GM21528 (cell line): Measurements from ENCODE around the gene ENTREP3.
A peak's percentile ranks its signal among the peaks of the same experiment; 100 is the strongest.
"Not testable (repeated sequence)": the region's sequence is repeated elsewhere in the genome, so short reads cannot be mapped to it uniquely, and the experiment has no call there.

ENCODE experiments used
- ATAC-seq: cut with Tn5 transposase; IDR thresholded peaks from one replicate; pipeline ENCODE4 v1.9.1; 2021; ENCODE audit warnings: mild to moderate bottlenecking, moderate library complexity; ENCODE audit not compliant: unreplicated experiment, low FRiP score

ENTREP3 gene

DNA sequence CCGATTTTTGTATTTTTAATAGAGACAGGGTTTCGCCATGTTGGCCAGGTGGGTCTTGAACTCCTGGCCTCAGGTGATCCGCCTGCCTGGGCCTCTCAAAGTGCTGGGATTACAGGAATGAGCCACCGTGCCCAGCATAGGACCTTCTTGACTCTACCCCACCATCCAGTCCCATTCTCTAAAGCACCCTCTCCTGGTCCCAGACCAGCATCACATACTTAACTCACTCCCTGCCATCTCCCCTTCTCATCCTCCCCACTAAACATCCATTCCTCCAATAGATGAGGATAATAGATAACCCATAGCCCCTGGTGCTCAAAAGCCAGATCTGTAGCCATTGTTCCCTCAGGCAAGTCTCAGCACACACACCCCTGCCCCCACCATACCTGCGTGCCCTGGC is 2.1 kb downstream of the ENTREP3 start:
- ATAC-seq: no peak

DNA sequence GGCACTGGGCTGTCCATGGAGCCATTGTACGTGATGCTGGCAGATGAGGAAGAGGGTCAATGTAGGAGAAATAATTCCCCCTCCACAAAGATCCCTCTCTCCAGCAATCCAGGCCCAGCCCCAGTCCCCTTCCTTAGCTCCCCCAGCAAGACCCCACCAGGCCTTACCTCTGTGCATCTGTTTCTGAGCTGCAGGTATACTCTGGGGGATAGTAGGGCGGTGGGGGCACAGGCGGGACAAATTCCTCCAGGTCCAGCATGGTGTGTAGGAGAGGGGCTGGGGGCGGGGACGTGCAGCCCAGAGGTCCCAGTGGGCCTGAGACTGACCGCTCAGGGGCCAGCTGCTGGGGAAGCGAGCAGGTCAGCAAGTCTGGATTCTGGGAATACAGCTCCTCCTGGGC is 3.7 kb downstream of the ENTREP3 start:
- ATAC-seq: no peak

DNA sequence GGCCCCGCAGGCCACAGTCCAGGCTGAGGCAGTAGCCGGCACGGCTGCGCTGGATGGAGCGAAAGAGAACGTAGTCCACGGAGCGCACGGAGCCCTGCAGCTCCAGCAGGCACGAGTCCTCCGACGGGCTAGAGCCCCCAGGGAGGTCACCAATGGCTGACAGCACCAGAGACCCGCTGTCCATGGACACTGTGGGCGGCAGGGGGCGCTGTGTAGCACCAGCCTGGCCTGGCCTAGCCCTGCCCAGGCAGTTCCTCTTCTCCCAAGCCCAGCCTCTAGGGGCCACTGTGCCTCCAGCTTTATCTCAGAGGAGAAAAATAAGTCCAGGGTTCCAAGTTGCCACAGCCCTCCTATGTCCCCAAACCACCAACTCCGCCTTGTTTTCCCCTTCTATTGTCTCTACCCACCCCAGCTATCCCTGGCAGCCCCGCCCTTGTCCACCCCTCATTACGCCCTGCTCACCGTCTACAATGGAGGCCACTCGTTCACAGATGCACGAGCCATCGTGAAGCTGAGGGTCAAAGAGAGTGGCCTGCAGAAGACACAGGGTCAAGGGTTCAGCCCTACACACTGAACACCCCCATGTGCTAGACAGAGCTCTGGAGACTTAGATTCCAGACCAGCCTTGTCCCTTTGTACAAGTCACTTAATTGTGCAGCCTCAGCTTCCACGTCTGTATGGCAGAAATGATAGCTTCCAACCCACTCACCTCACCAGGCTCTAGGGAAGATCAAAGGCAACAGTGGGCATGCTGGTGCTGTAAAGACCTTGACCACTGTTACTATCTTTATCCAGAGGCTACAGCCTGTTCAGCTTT is 4.4 kb downstream of the ENTREP3 start:
- peak; percentile 80 for ATAC-seq

DNA sequence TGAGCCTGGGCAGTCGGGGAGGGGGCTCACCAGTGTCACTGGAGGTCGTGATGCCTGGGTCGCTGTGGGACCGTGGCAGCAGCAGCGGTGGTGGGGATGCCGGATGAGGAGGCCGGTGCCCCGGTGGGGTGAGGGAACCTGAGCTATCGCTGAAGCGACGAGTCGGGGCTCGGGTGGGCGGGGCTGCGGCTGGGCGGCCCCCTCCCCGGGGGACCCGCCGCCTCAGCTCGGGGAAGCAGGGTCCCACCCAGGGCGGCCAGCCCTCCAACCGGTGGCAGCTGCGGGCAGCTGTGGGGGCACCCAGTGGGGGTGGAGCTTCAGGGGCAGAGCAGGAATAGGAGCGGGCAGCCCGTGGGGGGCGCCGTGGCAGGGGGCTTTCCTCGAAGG is 5.0 kb downstream of the ENTREP3 start:
- peak; percentile 4 for ATAC-seq

DNA sequence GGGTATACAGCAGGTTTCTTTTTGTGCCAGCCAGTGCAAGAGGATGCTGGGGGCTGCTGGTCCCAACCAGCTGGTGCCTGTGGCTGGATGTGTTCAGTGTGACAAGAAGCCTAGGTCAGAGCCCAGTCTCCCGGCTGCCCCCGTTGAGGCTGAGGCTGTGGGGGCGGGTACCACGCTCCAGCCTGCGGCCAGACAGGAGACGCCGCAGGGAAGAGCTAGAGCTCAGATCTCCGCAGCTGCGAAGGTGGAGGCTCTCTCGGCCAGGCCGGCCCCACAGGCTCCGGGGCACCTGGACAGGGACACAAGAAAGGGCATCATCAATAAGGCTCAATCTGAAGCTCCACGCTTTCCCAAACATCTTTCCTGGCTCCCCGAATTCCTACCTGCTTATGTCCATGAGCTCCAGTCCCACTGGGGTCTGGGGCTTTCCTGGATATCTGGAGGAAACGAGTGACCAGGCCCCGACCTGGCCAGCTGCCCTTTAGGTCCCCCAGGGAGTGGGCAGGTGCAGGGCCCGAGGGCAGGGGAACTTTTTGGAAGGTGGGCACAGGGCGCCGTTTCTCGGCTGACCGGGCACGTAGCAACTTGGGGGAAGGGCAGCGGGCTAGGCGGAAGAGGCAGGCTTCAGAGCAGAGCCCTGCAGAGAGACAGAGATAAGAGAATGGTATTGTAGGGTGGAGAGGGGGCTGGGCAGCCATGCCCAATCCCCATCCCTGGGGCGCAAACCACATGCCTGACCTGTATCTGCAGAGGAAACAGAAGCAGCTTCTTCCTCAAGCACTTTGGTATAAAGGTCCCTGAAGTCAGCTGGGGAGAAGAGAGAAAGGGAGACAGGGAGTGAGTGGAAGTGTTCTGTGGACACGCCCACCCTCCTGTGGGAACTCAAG is 7.4 kb downstream of the ENTREP3 start:
- ATAC-seq: no peak

DNA sequence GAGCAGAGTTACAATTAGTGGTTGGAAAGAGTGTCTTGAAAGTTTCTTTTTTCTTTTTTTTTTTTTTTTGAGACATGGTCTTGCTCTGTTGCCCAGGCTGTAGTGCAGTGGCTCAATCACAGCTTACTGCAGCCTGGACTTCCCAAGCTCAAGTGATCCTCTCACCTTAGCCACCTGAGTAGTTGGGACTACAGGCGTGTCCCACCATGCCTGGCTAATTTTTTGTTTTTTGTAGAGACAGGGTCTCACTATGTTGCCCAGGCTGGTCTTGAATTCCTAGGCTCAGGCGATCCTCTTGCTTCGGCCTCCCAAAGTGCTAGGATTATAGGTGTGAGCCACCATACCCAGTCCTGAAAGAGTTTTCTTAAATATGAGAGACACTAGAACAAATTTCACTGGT is 8.5 kb downstream of the ENTREP3 start:
- not testable (repeated sequence) for ATAC-seq

DNA sequence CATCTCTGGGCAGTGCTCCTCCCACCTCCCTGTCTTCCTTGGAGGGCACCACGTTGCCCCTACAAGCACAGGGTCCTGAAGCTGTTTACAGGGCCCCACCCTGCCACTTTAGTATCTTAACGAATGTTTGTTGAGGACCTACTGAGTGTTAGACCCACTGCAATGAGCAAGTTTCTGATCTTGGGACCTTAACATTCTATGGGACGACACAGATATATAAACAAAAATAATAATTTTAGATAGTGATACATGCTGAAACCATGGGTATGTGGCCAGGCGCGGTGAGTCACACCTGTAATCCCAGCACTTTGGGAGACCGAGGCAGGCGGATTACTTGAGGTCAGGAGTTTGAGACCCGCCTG is 10.1 kb downstream of the ENTREP3 start:
- no peak for ATAC-seq

DNA sequence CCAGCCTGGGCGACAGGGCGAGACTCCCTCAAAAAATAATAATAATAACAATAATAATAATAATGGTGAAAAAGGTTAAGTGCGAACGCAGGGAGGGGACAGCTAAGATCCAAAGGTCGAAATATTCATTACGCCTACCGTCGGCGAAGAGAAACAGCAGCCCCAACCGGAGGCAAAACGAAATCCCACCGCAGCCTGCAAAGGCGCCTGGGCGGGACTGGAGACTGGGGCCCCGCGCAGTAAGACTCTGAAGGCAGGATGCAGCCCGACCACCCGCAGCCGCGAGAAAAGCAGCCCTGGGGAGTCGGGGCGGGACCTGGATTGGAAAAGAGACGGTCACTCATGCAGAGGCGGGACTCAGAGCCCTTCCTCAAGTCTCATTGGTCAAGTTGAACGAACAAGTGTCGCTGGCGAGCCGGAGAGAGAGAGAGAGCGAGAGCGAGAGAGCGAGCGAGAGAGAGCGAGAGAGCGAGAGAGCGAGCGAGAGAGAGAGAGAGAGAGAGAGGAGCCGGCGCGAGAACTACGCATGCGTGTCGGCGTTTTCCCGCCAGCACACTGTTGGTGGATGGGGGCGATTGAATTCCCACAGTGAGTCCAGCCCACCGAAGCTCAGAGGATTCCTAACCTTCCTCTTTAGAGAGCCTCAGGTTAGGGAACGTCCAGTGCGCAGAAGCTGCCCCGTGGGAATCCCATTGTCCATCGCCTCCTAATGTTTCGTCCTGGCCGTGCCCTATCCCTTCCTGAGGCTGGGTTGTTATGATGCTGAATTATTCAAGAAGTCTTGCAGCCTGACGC is 10.7 kb downstream of the ENTREP3 start:
- ATAC-seq: peak; percentile 80

DNA sequence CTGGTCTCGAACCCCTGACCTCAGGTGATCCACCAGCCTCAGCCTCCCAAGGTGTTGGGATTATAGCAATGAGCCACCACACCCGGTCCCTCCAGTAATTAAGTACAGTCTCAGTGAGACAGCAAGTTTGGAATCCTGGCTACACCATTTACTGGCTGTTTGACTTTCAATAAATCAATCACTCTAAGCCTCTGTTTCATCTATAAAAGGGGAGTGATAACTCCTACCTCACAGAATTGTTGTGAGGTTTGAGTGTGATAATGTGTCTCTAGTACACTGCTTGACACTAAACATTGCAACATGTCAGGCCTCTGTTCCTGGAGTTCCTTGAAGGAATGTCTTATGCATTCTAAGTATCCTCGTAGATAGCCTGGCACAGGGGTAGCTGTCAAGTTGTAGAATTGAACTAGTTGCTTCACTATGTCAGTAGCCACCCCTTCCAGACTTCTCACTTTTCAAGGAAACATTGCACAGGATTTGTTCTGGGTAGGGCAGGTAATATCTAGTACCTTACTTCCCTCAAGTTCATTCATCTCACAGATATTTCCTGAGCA is 12.4 kb downstream of the ENTREP3 start:
- ATAC-seq: no peak

DNA sequence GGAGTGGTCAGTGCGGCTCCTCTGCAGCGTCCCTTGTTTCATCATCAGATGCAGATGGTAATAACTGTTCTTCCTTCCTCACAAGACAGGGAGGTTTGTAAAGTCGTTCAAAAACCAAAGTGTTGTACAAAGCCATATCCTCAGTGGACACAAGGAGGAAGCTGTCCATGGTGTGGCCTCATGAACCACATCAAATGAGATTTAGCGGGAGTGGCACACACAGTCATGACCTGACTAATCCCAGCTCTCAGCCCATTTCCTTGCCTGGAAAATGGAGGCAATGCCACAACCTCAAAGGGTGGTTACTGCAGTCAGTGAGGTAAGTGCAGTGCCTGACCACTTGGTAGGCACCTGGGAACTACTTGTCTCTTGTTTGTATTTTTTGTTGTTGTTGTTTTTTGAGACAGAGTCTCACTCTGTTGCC is 13.4 kb downstream of the ENTREP3 start:
- ATAC-seq: no peak

DNA sequence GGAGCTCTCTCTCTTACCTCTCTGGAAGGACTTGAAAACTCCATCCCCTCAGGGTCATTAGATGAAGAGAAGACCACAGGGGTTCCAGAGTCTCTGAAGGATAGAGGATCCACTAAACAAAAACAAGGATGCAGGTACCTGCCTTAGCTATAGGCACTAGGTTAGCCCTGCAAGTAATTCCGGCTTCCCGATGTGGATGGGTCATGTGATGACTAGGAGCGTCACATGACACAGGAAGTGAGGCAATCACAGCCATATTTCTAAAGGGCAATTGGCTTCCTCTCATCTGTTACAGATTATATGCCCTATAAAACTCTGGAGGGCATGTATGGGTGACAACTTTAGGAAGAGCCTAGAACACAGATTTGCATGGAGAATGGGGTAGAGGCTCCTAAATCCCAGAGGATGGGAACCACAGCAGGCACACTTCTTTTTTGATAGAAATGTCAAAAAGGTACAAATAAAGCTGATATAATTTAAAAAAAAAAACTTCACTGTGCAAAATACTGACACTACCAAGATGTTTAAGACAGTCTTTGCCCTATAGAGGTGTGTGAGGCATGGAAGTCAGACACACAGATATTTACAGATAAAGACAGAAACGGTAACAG is 14.1 kb downstream of the ENTREP3 start:
- ATAC-seq: no peak

DNA sequence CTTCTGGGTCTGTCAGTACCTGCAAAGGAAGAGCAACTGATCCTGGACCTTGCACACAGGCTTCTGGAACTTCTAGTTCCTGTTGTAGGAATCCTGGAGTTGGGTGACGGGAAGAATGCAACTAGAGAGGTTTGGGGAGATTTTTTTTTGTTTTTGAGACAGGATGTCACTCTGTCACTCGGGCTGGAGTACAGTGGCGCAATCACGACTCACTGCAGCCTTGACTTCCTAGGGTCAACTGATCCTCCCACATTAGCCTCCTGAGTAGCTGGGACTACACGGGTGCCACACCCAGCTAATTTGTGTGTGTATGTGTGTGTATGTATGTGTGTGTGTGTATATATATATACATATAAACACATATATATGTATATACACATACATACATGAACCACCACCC is 18.8 kb downstream of the ENTREP3 start:
- no peak for ATAC-seq

DNA sequence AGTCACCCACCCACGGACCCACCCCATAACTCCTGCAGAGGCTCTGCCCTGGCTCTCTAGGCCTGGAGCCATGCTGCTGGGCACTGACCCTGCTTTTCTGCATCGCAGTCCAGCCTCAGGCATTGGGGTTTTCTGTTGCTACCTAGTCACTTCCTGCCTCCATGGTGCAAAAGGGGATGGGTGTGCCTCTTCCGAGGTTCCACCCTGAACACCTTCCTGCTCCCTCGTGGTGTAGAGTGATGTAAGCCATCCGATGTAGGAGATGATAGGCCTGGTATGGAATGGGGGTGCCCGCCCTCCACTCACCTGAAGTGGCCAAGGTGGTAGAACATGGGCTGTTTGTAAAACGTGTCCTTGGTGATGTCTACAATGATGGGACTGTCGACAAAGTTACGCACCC is 19.9 kb downstream of the ENTREP3 start:
- ATAC-seq: not testable (repeated sequence)

DNA sequence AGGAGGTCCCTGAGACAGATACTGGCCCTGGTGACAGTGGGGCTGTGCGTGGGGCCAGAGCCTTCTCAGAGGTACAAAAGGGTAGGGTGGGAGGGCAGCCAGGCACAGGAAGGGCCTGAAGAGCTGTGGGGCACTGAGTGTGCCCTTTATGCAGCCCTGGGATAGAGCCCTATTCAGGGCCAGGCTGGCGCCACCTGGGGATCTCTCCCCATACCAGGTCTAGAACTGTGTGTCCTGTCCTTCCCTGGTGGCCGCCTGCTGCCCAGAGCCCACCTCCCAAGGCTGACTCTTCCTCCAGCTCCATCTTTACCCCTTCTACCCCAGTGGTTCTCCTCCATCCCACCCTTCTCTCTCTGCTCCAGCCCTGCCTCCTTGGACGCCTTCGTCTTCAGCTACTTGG is 21.8 kb downstream of the ENTREP3 start:
- ATAC-seq: not testable (repeated sequence)

DNA sequence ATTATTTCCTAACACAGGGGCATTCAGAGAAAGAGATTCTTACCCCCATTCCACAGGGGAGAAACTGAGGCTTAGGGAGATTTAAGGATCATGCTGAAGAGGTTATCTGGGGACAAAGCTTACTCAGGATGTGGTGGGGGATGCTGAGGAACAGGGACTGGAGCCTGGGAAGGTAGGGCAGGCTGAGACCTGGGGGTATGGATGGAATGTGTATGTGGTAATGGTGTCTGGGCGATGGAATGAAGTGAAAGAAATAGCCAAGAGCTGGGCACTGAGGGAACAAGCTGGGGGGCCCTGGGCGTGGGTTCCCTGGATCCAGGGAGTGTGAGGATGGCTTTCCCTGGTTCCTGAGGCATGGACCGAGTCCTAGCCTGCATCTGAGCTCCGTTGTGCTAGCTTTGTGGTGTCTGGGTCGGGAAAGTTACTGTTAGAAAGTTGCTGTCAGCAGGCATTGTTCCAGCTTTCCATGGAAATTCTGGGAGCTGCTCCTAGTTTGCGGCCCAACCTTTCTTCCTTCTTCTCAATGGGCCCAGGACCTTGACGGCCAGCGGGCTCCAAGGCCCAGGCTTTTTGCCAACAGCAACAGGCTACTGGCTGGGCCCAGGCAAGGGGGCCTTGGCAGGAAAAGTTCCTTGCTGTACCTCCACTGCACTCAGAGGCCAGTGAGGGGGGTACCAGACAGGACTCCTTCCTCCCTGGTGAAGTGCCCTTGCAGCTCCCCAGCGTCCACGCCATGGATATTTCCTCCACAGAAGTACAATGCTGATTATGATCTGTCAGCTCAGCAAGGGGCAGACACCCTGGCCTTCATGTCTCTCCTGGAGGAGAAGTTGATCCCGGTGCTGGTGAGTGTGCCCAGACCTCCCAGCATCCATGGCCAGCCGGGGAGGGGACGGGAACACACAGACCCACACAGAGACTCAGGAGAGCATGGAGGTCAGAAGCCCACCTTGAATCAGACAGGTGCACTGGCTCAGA is 23.0 kb downstream of the ENTREP3 start:
- ATAC-seq: not testable (repeated sequence)

DNA sequence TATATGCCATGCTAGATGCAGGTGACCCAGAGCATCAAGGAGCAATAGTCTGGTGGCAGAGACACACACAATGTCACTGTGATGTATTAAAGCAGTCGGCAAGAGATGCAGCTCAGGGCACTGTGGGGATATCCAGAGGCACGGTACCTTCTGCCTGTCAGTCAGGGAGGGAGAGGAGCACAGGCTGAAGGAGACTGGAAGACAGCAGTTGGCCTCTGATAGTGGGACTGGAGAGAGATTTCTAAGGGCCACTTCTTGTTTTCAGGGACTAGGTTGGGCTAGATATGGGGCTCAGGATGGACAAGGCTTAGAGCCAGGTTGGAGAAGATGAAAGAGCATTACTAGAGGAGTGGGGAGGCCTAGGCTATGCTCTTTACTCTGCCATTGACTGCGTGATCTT is 24.0 kb downstream of the ENTREP3 start:
- not testable (repeated sequence) for ATAC-seq

DNA sequence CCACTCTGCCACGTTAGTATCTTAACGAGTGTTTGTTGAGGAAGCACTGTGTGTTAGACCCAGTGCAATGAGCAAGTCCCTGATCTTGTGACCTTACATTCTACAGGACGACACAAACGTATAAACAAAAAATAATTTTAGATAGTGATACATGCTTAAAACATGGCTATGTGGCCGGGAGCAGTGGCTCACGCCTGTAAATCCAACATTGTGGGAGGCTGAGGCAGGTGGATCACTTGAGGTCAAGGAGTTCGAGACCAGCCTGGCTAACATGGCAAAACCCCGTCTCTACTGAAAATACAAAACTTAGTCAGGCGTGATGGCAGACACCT is 27.2 kb downstream of the ENTREP3 start:
- no peak for ATAC-seq

DNA sequence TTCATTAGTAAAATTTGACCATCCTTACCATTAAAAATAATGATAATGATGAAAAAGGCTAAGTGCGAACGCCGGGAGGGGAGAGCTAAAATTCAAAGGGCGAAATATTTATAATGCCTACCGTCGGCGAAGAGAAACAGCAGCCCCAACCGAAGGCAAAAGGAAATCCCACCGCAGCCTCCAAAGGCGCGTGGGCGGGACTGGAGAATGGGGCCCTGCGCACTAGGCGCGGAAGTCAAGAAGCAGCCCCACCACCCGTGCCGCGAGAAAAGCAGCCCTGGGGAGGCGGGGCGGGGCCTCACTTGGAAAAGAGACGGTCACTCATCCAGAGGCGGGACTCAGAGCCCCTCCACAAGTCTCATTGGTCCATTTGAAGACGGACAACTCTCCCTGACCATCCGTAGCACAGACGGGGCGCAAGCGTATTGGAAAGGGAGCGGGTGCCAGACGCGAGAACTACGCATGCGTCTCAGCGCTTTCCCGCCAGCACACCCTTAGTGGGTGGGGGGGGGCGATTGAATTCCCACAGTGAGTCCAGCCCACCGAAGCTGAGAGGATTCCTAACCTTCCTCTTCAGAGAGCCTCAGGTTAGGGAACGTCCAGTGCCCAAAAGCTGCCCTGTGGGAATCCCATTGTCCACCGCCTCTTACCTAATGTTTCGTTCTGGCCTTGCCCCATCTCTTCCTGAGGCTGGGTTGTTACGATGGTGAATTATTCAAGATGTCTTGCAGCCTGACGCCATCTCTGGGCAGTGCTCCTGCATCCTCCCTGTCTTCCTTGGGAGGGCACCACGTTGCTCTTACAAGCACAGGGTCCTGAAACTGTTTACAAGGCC is 27.8 kb downstream of the ENTREP3 start:
- ATAC-seq: peak; percentile 89
